GOT3 (cell line): ENCODE measurements around the gene SMPD3.

Experiments
- DNase-seq: peaks from one replicate; lab custom pipeline; 2025; ENCODE audit warnings: mixed read lengths; lab: John Stamatoyannopoulos, UW

SMPD3 gene

DNA sequence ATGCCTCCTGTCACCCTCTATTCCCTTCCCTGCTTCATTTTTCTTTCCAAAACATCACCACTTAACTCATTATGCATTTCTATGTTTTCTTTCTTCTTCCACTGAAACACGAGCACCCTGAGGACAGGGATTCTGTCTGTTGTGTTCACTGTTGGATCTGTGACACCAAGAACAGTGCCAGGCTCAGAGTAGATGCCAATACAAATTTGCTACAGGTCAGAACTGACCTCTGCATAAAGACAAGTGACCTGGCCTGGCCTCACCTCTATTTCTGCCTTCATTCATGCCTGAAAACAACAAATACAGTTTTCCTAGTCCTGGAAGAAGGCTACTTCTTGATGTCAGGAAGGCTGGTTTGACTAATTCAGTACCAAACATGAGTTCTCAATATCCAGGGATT lies 45.1 kb downstream of the SMPD3 start:
- DNase-seq: no peak

DNA sequence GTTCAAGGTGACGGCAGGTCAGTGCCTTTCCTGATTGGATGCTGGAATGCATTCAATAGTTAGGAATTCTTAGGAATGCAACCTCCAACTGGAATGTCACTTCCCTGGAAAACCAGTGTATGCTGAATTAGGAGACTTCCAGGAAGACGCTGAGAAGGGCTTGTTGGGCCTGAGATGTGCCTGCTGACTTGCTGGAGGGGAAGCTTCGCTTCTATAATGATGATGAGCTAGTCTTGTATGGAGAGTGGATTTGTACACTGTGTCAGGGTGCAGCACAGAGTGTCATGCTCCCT lies 45.6 kb downstream of the SMPD3 start:
- DNase-seq: no peak

GRCh38 chr16:68401871-68402747 lies 46.2 kb downstream of the SMPD3 start:
- DNase-seq: no peak

- DNase-seq: no peak
Observed at GRCh38 chr16:68400924-68401460, 47.3 kb downstream of the SMPD3 start.

GRCh38 chr16:68400083-68400923 lies 48.0 kb downstream of the SMPD3 start:
- DNase-seq: no peak

DNA sequence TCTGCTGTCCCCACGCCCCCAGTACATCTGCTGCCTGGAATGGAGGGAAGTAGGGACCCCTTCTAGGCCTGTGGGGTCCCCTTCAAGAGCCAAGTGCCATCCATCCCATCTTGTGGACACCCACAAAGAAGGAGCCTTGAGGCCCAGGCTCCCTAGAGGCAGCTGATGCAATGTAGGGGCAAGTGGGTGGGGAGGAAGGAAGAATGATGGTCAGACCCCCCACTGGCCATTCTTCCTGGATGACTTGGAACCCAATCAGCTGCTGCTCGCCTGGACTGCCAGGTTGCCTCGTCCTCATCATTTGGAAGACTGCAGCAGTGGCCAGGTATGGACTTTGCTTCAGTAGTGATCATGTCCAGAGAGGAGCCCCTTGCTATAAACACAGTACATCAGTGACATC lies 48.9 kb downstream of the SMPD3 start:
- no peak for DNase-seq

DNA sequence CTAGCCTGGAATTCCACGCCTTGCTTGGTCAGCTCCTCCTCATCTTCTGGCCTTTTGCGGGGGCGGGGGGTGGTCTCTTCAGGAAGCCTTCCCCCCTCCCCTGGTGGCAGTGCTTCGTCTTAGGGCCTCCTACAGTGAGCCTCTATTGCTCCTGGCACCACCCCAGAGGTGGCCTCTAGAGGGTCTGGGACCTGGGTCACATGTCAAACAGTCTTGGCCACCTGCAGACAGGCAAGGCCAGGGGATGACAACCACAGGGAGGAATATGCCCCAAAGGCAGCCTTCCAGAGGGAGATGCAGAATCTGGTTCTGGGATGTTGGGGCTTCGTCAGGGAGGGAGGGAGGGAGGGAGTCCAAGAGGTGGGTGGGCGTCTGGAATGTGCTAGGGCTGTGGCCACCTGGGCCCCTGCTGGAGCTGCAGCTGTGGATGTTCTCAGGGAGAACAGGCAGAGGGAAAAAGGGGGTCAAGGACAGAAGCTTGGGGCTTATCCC lies 50.6 kb downstream of the SMPD3 start:
- no peak for DNase-seq

DNA sequence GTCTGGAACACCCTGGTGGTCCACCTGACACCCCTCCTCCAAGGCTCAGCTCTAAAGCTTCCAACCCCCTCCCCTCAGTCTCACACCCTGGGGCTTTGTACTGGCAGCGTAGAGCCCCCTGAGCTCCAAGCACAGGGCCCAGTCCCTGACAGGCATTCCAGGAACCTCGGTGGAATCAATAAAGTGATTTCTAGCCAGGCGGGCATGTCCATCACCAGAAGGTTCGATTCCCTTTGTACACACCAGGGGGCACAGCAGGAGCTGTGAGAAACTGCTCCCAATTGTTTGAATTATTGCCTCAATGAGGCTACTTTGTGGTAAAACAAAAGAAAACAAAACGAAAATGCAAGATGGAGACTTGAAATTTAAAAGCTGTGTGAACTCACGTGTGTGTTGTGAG lies 51.8 kb downstream of the SMPD3 start:
- DNase-seq: no peak

- no peak for DNase-seq
Observed at GRCh38 chr16:68395815-68396214, 52.5 kb downstream of the SMPD3 start.

DNA sequence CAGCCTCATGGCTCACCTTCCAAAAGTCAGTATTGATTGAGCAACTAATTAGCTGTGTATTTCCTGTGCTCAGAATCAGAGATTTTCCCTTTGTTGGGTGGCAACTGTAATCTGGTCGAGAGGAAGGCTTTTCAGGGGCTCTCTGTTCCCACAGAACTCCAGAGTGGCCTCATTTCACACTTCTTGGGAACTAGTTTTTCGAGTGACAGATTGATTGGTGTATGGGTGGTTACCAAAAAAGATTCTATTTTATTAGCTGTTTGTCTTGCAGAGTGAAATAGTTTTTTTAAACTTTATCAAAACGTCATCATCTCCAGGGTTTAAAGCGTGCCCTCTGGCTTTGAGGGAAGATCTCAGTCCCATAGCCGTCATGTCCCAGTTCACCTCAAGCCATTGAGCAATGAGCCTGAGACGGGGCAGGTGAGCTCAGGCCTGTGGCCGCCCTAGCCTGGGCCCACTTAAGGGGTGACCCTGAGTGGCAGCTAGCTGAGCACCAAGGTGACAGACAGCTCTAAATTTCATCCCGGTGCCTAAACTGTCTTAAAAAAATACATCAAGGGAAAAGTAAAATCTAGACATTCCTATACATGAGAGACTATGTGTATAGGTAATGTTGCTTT lies 53.0 kb downstream of the SMPD3 start:
- no peak for DNase-seq

DNA sequence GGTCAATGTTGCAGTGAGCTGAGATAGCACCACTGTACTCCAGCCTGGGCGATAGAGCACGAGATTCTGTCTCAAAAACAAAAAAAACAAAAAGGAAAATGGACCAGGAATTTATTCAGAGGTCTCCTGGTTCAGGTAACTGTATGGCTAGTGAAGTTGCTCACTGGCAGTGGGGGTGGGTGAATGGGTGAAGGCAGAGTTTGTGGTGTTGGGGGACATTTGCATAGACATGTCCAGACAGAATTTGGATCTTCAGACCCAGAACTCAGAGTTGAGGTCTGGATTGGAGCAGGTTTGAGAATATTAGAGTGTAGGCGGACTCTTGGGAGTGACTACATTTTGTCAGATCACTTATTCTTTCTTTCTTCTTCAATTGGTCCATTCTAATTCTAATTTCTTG lies 55.0 kb downstream of the SMPD3 start:
- DNase-seq: no peak

- no peak for DNase-seq
Observed at GRCh38 chr16:68389750-68390371, 58.4 kb downstream of the SMPD3 start.

DNA sequence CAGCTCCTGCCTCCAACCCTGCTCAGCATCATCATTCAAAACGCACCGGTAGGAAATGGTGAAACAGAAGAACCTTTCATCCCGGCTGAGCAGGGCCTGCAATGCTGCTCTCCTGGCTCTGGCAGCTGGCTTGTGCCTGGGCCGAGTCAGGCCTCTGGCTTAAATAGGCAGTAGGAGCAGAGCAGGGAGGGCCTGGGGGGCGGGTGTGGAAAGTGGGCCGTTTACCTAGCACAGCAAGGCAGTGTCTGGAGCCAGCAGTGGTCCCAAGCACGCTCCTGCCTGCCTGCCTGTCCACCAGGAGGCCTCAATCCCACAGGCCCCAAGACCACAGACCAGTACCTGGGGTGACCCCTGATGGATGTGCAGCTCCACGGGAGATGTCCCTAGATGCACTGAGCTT lies 59.3 kb downstream of the SMPD3 start:
- DNase-seq: no peak

GRCh38 chr16:68388124-68388523 lies 60.2 kb downstream of the SMPD3 start:
- no peak for DNase-seq

GRCh38 chr16:68387301-68387700 lies 61.0 kb downstream of the SMPD3 start:
- DNase-seq: no peak

GRCh38 chr16:68386628-68387027 lies 61.7 kb downstream of the SMPD3 start:
- DNase-seq: no peak

DNA sequence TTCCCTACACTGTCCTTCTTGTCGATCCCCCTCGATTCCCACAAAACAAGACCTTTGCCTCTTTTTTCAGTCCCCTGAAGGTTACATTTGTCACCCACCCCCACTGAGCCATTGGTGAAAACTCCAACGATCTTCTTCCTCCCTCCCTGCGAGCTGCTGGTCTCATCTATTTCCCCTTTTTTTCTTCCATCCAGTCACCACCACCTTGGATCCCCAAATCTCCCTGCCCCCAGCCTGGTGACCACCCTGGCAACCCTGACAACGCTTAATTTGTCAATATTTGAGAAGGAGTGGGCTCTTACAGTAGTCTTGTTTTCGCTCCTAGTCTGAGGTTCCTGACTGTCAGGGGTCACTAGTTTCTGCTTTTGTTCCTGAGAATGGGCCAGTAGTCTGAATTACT lies 62.9 kb downstream of the SMPD3 start:
- no peak for DNase-seq

DNA sequence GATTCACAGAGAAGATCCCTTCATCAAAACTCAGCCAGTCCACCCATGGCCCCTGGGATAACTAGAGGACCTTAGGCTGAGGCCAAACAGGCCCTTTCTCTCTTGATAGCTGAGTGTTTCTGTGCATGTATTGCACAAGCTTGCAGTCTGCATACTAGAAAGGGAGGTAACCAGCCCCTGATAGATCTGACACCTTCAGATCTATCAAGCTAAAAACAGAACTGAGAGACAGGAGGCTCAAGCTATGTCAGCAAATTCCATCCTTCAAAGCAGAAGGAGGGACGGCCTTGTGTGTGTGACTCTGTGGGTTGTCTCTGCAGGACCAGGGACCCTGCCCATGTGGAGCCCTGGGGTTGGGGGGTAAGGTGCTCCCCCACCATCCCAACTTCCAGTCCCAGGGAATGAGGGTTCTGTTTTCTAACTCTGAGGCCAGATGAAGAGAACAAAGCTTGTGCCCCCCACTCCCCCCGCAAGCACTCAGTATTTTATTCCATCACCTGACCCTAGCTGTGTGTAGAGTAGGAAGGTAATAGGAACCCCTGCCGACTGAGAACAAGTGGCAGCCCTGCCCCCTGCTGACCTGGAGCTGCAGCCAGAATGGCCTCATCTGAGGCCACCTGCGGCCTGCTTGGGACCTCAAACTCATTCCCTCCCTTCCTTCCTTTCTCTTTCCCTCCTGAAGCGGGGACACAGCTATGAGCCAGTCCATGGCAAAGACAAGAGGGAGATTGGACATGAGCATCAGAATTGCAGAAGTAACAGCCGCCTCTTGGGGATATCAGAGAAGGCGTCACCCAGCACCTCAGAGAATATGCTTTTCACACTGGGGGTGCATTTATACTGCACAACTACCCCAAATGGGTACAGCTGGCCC lies 63.8 kb downstream of the SMPD3 start:
- DNase-seq: no peak

GRCh38 chr16:68383858-68384257 lies 64.5 kb downstream of the SMPD3 start:
- no peak for DNase-seq

DNA sequence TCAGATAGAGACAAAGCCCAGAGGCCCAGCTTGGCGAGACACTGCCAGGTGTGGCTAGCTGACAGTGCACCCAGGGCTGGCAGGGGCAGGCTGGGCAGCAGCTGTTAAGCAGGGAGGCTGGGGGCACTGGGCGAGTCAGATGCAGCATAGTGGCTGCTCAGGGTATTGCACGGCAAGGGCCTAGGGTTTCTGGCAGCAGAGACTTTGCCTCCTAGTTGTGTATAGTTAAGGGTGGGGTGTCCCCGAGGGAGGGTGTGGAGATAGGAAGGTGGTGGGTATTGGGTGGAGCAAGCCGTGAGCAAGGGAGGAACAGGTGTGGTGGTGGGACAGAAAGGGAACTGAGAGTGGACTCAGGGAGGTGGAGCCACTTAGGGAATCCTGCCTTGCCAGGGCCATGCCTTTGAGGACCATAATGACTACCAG lies 66.0 kb downstream of the SMPD3 start:
- DNase-seq: no peak

DNA sequence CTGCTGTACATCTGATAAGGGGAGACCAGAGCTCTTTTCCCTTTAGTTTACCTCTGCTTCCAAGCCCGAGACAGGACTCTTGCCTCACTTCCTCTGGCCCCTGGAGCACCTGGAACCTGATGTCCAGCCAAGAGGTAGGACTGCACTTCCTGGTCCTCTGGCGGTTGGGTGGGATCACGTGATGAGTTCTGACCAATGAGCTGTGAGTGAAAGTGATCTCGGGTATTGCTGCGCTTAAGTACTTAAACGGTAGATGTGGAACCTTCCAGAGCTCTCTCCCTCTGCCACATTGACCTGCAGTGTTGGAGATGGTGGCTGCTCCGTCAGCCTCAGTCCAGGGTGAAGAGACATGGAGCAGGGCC lies 67.0 kb downstream of the SMPD3 start:
- DNase-seq: no peak
